ENCODE data around the gene PDSS2.

The PDSS2 gene

DNA sequence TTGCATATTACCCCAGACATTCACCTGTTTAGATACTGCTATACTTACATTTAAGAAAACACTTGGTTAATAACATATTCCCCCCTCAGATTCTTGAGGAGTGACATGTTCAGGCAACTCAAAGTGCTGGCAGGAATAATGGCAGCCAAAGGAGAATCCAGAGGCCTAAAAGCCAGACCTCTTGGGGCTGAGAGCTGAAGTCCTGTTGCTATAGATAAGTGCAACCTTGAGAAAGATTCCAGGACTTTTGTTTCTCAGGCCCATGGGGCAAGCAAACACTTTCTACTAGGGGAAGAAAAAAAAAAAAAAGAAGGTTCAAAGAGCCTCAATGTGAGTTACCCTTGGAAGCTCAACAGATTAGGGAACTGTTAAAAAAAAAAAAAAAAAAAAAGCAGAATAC, 211.2 kb downstream of the PDSS2 start:
- no peak for DNase-seq

DNA sequence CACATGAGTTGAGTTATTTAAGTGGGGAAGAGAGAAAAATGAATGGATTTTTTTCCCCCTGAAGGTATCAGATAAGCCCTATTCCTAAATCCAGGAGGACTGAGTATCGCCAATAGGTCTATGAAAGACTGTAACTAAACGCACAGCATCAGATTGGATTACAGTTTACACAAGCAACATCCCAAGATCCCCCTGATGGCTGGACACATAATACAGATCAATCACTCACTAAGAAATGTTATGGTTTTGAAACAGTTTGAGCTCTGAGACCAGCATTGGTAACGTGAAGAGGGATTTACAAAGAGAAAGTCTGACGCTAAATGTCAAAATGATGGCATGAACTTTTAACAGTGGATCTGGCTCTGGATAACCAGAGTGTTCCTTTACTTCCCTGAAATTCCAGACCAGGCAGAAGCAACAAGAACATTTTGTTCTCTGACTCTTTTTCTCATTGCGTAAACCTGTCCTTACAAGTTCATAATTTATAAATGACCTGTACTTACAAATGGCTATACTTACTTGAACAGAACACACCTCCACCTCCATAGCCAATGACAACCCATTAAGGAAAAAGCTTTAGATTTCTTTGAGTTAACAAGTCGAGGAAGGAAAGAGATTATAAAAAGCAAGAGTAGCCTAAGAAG, 212.3 kb downstream of the PDSS2 start:
- no peak for DNase-seq

DNA sequence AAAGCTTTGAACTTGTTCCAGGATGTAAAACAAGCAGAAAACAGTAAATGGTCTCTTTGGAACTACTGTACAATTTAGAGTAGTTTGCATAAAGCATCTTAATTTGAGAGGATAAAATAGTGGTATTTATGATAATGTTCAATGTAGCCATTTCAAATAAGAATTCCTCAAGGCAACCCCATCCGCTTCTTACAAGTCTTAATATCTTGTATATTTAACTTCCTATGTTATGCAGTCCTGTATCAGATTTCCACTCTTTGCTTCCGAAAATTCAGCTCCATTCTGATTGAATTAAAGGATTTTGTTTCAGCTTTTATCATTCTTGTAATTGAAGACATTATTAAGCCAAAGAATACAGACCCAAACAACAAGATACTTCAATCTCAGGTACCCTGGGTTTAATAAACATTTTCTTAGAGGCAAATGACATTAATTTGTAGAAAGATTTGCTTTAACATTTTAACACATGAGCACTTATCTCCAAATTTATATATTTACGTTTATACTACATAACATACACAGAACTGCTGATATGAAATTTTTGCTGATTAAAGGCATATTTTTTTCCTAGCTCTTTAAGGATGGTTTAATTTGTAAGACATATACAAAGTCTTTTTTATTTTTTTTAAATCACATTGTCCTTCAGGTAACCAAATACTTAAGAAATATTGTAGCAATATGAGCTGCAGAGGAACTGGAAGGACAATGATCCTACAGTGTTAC, 213.0 kb downstream of the PDSS2 start:
- DNase-seq = no peak

DNA sequence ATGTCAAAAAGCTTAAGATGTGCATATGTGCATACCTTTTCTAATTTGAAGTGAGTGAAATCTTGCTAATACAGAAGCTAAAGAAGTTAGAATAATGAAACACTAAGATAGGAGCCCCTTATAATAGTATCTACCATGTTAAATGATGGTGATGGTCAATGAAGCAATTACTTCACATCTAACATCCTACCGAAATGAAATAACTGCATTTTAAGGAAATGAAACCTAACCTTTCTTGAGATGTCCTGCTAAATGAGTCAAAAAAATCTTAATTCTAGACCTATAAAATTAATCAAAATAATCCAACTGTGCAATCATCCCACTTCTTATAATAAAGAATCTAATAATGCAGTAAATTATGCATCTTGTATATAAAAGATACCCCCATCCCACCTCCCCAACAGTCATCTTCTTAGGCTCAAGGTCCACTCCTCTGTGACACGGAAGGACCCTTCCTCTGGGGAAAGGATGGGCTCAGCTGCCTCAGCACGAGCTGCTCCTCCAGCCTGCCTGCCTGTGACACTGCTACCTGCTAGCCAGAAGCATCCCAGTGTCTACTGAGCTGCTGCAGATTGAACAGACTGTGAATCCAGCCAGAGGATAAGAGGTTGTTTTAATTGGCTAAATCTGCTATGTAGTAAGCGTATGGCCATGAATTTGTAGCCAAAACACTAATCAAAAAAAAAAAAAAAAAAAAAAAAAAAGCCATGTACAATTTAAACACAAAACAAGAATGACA, 214.5 kb downstream of the PDSS2 start:
- peak; percentile 22 for DNase-seq

DNA sequence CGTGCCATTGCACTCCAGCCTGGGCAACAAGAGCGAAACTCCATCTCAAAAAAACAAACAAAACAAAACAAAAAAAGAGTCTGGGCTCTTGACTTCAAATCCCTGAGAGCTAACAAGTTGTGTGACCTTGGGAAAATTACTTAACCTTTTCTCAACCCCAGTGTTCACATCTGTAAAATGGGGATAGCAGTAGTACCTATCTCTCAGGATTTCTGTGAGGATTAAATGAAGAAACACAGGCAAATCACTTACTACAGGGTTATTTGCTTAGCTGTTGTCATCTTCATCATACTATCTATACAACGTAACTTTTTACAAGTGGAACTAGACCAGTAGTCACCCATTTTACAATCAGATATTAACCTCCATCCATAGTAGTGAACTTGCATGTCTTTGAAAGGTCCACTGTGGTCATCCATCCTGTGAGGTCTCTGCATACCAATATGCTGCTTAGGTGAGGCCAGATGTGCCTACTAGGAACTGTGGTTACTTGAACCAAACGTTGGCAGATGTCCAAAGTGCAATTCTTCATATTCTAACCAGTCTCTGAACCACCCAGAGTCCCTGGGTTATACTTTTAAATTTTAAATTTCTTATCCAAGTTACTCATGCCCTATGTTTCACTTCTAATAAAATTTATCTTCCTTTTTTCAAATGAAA, 215.2 kb downstream of the PDSS2 start:
- no peak for DNase-seq

DNA sequence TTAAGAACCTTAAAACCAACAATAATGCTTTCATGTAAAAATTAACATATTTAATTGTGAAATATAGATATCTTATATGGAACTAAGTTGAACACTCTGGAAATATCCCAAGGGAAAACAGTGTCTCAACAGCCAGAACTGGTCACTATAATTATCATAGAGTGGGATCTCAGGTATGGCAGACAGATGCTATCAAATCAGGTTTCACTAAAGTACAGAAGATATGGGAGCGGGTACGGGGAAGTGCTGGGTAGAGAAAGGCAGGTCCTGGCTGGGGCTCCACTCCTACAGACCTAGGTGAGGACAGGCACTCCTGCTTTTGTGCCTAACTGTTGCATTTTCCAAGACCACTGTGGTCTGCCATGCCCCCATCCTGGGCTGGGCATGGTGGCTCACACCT, 215.9 kb downstream of the PDSS2 start:
- DNase-seq = no peak

DNA sequence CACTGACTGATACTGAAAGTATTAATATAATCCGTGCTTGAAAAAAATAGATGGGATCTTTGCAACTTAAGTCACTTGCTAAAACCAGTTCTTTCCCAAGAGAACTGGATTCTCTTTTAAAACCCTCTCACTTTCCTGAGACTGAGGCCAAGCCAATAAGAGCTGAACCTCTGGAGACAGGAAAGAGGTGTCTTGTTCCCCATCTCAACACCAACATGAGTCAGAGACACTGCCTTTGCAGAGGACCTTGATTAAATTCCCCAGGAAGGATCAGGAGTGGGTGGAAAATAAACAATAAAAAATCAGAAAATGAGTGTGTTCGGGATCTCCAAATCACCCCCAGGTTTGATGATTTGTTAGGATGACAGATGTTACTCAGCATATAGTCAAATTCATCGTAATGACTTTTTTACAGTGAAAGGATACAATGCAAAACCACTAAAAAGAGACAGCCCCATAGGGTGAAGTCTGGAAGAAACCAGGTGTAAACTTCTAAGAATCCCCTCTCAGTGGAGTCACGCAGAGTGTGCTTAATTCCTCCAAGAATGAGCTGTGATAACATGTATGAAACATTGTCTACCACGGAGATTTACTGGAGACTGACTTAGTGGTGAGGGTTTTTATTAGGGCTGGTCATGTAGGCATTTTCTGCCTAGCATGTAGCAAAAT, 221.2 kb downstream of the PDSS2 start:
- DNase-seq = peak; percentile 8

DNA sequence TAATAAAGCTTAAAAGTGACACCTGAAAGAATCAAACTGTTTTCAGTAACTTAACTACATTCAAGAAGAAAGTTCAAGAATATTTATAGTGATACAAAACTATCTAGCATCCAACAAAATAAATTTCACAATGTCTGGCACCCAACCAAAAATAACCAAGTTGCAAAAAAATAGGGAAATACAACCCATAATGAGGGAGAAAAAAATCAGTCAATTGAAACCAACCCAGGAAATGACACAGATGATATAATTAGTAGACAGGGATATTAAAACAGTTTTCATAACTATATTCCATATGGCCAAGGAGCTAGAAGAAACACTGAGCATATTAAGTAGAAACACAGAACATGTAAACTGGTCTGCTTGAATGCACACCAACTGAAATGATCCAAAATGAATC, 223.9 kb downstream of the PDSS2 start:
- DNase-seq = no peak

DNA sequence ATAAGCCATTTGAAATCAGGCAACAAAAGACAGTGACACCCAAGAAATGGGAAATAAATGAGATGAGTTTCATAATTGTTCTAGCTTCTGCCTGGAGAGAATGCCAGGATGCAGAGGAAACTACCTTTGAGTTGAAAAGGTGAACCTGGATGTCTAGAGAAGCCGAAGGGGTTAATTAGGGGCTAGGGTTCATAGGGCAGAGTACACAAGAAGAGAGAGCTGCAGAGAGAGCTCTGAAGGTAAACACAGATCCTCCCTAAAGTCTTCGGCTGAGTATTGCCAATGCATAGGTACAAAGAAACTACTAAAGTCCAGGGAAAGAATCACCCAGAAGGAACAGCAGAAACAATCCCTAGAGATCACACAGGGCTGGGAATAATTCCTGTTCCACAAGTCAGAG, 224.4 kb downstream of the PDSS2 start:
- no peak for DNase-seq

DNA sequence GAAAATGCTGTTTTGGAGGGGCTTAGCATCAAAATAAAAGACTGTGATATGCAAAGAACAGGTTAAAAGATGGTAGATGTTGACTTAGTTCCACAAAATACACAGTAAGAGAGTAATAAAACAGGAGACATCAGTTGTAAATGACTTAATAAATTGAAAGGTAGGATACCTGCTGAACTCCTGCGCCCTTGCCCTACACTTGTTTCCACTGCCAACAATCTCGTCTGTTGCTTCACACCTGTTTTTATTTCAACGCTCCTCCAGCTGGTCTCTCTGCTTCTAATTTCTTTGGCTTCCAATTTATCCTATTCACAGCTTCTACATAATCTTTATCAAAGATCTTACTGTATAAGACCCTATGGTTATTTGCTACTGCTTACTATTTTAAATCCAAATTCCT, 228.1 kb downstream of the PDSS2 start:
- no peak for DNase-seq

DNA sequence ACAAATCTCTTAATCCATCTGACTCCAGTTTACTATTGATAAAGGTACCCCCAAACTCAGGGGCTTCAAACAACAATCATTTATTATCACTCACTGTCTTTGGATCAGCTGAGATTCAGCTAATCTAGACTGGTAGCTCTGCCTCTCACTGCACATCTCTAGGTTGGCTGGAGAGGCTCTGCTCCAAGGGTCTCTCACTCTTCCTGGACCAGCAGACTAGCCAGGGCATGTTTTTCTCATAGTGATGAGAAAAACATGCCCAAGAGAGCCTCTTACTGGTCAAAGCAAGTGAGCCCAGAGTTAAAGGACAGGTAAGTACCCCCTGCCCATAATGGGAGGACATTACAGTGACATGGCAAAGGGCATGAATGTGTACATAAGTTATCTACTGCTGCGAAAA, 228.9 kb downstream of the PDSS2 start:
- DNase-seq = no peak

DNA sequence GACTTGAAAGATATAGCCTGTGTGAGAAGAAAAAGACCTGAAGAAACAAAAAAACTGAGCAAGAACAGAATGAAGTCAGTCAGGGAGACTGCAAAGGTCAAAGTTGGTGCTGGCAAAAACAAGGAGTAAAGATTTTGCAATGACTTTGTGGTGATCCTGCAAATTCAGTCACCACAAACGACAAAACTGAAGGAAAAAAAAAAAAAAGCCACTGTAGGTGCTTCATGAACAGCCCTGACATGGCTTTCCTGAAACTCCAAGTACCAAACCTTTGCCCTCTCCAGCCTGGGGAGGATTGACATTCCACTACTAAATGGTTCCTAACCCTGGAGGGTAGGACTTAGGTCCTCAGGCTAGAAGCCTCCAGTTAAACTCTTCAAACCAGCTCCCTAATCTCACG, 229.3 kb downstream of the PDSS2 start:
- no peak for DNase-seq

DNA sequence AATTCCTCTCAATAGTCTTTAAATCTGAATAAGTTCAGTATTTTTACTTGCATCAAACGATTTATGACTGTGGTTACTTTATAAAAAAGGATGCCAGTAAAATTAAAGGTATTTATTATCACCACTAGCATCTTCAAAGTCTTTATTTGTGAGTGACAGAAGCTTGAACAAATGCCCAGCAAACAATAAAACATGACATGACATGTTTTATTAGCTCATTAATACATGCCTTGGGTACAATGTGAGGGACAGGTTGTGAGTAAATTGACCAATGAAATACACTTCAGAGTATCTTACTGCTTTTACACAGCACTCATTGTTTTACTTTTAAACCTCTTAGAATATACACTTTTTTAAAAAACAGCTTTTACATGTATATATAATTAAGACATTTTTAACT, 230.6 kb downstream of the PDSS2 start:
- DNase-seq = no peak

DNA sequence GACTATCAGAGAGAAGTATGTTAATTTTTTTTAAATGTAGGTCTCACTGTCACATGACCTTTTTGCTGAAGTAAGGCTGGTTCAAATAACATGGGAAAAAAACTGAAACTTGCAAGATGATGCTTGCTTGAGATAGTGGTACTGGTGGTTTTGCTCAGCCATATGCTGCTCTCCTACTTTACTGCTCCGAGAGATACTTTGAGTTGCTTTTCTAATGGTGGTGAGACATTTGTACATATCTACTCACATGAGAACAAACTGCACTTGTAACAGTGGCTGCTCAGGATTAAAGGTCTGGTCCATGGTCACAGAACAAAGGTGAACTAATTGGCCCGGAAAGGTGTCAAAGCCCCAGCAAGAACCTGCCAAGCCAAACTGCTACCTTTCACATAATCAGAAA, 237.8 kb downstream of the PDSS2 start:
- no peak for DNase-seq

DNA sequence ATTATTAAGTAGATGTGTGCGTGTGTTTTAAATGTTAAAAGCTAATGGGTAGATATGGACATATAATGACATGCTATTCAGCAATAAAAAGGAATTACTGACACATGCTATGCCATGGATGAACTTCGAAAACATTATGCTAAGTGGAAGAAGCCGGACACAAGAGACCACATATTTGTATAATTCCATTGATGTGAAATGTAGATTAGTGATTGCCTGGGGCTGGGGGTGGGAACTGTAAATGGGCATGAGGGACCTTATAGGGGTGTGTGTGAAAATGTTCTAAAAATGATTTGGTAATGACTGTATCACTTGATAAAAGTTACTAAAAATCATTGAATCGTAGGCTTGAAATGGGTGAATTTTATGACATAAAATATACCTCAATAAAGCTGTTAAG, 239.5 kb downstream of the PDSS2 start:
- DNase-seq = no peak

DNA sequence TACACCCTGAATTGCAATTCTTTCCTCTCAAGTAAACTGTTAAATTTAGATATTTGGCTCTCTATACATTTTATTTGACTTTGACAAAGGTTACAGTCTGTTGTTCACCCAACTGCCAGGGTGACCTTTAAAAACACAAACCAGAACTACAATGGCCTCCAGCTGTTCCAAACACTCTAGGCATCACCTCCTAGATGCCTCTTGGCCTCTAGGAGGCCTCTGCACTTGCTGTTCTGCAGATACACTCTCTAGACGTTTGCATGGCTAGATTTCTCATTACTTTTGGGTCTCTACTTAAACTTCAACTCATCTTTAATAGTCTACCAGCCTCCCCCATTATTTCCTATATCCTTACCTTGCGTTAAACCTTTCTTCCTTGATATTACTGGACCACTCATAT, 241.2 kb downstream of the PDSS2 start:
- DNase-seq = no peak

DNA sequence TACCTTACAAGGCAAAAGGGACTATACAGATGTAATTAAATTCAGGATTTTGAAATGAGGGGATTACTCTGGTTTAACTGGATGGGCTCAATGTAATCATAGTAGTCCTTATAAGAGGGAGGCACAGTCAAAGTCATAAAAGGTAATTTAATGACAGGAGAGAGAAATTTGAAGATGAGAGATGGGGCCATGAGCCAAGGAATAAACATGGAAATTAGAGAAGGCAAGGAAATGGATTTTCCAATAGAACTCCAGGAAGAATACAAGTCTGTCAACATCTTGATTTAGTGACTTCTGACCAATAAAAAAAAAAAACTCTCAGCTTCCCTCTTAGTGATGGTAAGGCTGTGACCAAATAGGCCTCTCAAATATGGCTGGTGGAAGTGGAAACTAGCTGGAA, 242.1 kb downstream of the PDSS2 start:
- no peak for DNase-seq

DNA sequence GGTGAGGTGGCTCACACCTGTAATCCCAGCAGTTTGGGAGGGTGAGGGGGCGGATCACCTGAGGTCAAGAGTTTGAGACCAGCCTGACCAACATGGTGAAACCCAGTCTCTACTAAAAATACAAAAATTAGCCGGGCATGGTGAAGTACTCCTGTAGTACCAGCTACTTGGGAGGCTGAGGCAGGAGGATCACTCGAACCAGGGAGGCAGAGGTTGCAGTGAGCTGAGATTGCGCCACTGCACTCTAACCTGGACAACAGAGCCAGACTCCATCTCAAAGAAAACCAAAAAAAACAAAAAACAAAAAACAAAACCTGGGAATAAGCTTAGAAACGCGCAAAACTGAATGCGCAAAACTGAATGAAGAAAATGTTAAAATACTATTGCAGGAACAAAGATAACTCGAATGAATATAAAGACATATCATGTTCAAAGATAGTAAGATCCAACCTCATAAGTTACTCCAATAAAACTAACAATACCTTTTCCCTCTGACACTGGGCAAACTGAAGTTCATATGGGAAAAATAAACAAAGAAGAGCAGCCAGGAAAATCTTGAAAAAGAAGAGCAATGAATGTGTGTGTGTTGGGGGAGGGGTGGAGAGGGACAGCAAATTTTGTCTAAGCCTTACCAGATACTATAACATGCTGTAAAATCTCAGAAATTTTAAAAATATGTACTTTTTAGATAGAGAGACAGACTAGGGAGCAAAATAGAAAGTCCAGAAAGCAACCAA, 243.0 kb downstream of the PDSS2 start:
- DNase-seq = no peak

DNA sequence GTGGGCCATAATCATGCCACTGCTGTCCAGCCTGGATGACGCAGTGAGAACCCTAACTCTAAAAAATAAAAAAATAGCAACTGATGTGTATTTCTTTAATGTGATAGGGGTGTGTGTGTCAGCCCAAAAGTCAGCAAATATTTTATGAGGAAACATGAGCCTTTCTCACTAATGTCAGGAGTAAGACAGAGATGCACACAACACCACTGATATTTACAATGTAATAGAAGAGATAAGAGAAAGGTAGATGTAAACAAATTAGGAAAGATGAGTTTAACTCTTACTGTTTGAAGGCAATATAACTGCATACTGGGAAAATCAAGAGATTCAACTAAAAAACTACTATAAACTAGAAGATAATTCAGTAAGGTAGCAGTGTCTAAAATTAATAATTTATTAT, 244.0 kb downstream of the PDSS2 start:
- no peak for DNase-seq

DNA sequence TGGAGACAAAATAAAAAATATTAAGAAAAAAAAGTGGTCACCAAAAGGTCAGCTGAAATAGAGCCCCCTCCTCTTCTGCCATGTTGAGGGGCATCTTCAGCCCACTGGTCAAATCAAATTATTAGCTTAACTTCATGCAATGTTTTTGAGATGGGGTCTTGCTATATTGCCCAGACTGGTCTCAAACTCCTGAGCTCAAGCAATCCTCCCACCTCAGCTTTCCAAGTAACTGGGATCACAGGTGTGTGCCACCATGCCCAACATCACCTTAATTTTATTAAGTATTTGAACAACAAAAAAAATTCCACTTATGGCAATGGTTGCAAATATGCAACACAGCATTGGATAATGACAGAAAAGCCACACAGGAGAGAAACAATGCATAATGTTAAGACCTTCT, 244.7 kb downstream of the PDSS2 start:
- no peak for DNase-seq

DNA sequence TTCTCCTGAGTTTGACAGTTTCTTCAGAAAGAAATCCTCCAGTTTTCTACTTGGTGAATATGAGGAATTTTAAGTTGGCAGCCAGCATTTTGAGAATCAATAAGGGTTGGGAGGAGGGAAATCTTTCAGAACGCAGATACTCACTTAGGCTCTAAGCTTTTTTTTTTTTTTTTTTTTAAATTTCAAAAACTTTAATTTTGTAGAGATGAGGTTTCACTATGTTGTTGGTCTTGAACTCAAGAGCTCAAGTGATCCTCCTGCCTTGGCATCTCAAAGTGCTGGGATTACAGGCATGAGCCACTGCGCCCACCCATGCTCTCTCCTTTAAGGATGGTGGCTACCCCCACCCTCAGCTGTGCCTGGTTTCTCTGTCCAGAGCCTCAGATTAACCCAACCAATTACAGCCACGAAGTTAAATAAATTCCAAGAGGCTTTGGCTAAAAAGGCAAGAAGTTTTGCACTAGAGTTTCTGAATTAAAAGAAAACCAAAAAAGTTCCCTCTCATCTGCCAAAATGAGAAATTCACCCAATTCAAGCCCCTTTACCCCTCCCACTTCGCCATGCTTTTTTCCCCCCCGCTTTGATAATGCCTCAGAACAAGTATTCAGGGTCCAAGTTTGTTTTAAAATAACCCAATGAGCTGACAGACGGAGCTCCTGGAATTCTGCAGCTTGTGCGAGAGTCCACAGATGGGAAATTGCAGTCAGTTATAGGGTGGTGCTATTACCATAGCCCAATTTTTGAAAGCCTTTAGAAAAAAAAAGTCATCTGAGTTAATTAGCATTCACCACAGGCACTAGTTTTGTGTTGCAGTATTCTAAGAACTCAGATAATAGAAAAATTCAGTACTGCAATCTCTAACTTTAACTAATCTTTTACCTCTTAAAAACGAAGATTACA, 249.7 kb downstream of the PDSS2 start:
- no peak for DNase-seq
